H1 (cell line): ENCODE measurements around the gene FASN. TPM values are rescaled to one million over a fixed set of nuclear protein-coding genes. Genes with fewer than 3 reads are reported as not detected.

Experiments
- ASH2L ChIP-seq: fragments of 200-600, 300-600 bp; sonication (generic); IDR thresholded peaks from one replicate; pipeline ENCODE4 v1.7.1; 2017; ENCODE audit warnings: low read length
- KDM4A ChIP-seq: IDR thresholded peaks from one replicate; pipeline ENCODE4 v1.7.1; 2012; ENCODE audit warnings: low read depth, mild to moderate bottlenecking, moderate library complexity, low read length, inconsistent platforms; ENCODE audit not compliant: severe bottlenecking
- MAX ChIP-seq: IDR thresholded peaks from 2 replicates; pipeline ENCODE4 v1.6.1; 2012; ENCODE audit warnings: inconsistent platforms
- RFX5 ChIP-seq: IDR thresholded peaks from 2 replicates; pipeline ENCODE4 v1.6.1; 2011; ENCODE audit warnings: low read depth, low read length, improper control_type of control experiment, borderline replicate concordance
- RNF2 ChIP-seq: fragments of 200-900, 300-1000 bp; sonication (generic); IDR thresholded peaks from 2 replicates; pipeline ENCODE4 v1.7.1; 2016; ENCODE audit warnings: borderline replicate concordance, low read depth, mild to moderate bottlenecking, antibody characterized with exemption, low read length; ENCODE audit not compliant: poor library complexity, severe bottlenecking; ENCODE audit errors: missing control alignments
- SIN3A ChIP-seq, 2 experiments: IDR thresholded peaks in 1 of 2; conservative IDR thresholded peaks in 1 of 2; 2 replicates each; pipeline ENCODE4 v1.6.1; 2011 to 2012; ENCODE audit warnings: low read length in 2 of 2, improper control_type of control experiment in 1 of 2, low read depth in 1 of 2, mild to moderate bottlenecking in 1 of 2
- polyA plus RNA-seq, 7 experiments: library from polyadenylated mRNA; depleted of rRNA in 3 of 7; stranded (reverse) in 5 of 7; unstranded in 2 of 7; fragments of >200 nt in 5 of 7; fragments of 200-250 nt in 2 of 7; gene quantifications; 1 replicate in 5 of 7; 2 replicates in 1 of 7; 4 replicates in 1 of 7; pipeline versions ENCODE4 v1.2.1 to v1.2.3, GENCODE V29; 2011 to 2013; ENCODE audit warnings: missing spikeins in 2 of 7, mixed read lengths in 2 of 7
- total RNA-seq: library from RNA; stranded (reverse); fragmentation: NEBNext Ultra II Directional; extraction: Animal tissue kit (Norgen Biotek cat#: 25700); gene quantifications from 2 replicates; pipeline ENCODE4 v1.2.1, GENCODE V29; 2021
- TF ChIP-seq, protein P1 (sequence below): fragments of 300-600 bp; sonication (generic); IDR thresholded peaks from 2 replicates; pipeline ENCODE4 v1.7.1; 2012; ENCODE audit warnings: low read length, moderate library complexity, mild to moderate bottlenecking, inconsistent platforms; ENCODE audit not compliant: insufficient replicate concordance

FASN gene
- total and polyA plus RNA-seq, 2 of the 8 experiments (the other 6 are each of a cell fraction or from before 2014, with no cell fraction given): 143 to 561 TPM

DNA sequence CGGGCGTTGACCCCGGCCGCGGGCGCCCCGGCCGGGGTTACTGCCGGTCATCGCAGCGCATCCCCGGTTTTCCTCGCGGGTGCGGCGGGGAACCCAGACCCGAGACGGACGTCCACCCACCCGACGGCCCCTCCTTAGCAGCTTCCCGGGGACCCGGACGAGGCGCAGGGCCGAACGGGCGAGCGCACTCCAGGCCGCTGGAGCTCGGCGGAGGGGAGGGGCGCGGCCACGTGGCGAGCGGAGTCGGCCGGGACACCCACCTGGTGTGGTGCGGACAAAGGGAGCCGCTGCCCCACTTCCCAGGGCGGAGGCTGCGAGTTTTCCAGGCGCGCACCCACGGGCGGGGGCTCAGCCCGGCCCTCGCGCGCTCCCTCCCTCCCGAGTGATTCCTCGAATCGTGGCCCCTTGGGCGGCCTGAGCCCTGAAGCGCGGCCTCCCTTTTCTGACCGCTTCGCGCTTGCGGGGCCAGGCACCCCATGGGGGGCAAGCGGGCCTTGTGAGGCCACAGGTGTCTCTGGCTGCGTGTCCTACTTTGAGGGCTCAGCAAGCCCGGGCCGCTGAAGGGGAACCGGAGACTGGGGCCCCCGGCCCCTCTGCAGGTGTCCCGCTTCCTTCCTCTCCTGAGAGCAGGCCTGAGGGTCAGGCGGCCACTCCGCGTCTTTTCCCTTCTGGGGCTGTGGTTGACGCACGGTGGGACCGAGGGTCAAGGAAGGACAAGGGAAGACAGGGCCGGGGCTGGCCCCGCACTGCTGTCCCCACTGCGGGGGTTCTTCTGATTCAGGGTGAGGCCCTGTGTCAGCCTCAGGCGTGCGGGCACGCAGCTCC lies 1.1 kb upstream of the FASN start (continued):
- no peak for TF ChIP-seq RNF2
- 0 out of 4 replicates have a peak, but pooled peaks of 1 of the 2 experiments have one; percentile 3 for TF ChIP-seq SIN3A (conservative IDR thresholded peaks at IDR 0.05 in 1 of 2, IDR thresholded peaks at IDR 0.05 in 1 of 2; ENCODE audit: low read depth in 1 of 2, low read length in 2 of 2)
- TF ChIP-seq MAX: peak; percentile 97
- peak; percentile 59 for TF ChIP-seq ASH2L
- TF ChIP-seq RFX5: no peak
- TF ChIP-seq, protein P1, sequence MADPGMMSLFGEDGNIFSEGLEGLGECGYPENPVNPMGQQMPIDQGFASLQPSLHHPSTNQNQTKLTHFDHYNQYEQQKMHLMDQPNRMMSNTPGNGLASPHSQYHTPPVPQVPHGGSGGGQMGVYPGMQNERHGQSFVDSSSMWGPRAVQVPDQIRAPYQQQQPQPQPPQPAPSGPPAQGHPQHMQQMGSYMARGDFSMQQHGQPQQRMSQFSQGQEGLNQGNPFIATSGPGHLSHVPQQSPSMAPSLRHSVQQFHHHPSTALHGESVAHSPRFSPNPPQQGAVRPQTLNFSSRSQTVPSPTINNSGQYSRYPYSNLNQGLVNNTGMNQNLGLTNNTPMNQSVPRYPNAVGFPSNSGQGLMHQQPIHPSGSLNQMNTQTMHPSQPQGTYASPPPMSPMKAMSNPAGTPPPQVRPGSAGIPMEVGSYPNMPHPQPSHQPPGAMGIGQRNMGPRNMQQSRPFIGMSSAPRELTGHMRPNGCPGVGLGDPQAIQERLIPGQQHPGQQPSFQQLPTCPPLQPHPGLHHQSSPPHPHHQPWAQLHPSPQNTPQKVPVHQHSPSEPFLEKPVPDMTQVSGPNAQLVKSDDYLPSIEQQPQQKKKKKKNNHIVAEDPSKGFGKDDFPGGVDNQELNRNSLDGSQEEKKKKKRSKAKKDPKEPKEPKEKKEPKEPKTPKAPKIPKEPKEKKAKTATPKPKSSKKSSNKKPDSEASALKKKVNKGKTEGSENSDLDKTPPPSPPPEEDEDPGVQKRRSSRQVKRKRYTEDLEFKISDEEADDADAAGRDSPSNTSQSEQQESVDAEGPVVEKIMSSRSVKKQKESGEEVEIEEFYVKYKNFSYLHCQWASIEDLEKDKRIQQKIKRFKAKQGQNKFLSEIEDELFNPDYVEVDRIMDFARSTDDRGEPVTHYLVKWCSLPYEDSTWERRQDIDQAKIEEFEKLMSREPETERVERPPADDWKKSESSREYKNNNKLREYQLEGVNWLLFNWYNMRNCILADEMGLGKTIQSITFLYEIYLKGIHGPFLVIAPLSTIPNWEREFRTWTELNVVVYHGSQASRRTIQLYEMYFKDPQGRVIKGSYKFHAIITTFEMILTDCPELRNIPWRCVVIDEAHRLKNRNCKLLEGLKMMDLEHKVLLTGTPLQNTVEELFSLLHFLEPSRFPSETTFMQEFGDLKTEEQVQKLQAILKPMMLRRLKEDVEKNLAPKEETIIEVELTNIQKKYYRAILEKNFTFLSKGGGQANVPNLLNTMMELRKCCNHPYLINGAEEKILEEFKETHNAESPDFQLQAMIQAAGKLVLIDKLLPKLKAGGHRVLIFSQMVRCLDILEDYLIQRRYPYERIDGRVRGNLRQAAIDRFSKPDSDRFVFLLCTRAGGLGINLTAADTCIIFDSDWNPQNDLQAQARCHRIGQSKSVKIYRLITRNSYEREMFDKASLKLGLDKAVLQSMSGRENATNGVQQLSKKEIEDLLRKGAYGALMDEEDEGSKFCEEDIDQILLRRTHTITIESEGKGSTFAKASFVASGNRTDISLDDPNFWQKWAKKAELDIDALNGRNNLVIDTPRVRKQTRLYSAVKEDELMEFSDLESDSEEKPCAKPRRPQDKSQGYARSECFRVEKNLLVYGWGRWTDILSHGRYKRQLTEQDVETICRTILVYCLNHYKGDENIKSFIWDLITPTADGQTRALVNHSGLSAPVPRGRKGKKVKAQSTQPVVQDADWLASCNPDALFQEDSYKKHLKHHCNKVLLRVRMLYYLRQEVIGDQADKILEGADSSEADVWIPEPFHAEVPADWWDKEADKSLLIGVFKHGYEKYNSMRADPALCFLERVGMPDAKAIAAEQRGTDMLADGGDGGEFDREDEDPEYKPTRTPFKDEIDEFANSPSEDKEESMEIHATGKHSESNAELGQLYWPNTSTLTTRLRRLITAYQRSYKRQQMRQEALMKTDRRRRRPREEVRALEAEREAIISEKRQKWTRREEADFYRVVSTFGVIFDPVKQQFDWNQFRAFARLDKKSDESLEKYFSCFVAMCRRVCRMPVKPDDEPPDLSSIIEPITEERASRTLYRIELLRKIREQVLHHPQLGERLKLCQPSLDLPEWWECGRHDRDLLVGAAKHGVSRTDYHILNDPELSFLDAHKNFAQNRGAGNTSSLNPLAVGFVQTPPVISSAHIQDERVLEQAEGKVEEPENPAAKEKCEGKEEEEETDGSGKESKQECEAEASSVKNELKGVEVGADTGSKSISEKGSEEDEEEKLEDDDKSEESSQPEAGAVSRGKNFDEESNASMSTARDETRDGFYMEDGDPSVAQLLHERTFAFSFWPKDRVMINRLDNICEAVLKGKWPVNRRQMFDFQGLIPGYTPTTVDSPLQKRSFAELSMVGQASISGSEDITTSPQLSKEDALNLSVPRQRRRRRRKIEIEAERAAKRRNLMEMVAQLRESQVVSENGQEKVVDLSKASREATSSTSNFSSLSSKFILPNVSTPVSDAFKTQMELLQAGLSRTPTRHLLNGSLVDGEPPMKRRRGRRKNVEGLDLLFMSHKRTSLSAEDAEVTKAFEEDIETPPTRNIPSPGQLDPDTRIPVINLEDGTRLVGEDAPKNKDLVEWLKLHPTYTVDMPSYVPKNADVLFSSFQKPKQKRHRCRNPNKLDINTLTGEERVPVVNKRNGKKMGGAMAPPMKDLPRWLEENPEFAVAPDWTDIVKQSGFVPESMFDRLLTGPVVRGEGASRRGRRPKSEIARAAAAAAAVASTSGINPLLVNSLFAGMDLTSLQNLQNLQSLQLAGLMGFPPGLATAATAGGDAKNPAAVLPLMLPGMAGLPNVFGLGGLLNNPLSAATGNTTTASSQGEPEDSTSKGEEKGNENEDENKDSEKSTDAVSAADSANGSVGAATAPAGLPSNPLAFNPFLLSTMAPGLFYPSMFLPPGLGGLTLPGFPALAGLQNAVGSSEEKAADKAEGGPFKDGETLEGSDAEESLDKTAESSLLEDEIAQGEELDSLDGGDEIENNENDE: no peak
- peak; percentile 63 for TF ChIP-seq KDM4A
